B cell (primary cell): Measurements from ENCODE around the gene JKAMP. TPM values are rescaled to one million over a fixed set of nuclear protein-coding genes. Genes with fewer than 3 reads are reported as not detected.

Source experiments
- ATAC-seq: fragments of 200-7000 bp; cut with Tn5 transposase; one replicate; pipeline ENCODE4 v1.10.0; 2021; ENCODE audit warnings: low read depth, mild to moderate bottlenecking, moderate number of reproducible peaks, moderate library complexity
- CTCF ChIA-PET: fragments of 350-600 bp; sonication (Branson Sonifier 250); formaldehyde crosslinking; loops from one replicate; lab custom pipeline; 2021; ENCODE audit warnings: antibody characterized with exemption, inconsistent platforms; lab: Charles Lee
- POLR2A ChIA-PET: fragments of 350-600 bp; sonication (Branson Sonifier 250); formaldehyde crosslinking; loops from one replicate; lab custom pipeline; 2021; ENCODE audit warnings: antibody characterized with exemption; lab: Charles Lee
- DNase-seq: peaks from one replicate; pipeline ENCODE4 v3.0.0; 2013
- H2AFZ ChIP-seq: 2 replicates; pipeline ENCODE4 v1.6.1; 2012; ENCODE audit warnings: mild to moderate bottlenecking, low read depth, low read length; ENCODE audit not compliant: insufficient read depth, poor library complexity, severe bottlenecking
- H3K27ac ChIP-seq, 2 donors: 1 replicate in 1 of 2; 2 replicates in 1 of 2; pipeline ENCODE4 v1.5.1; 2012 to 2013; ENCODE audit warnings: low read length in 2 of 2, mild to moderate bottlenecking in 2 of 2, moderate library complexity in 1 of 2
- H3K27me3 ChIP-seq, 4 experiments: fragments of 200-600 bp in 1 of 4; sonication (generic) in 1 of 4; replicated peaks in 1 of 4; 1 replicate in 2 of 4; 2 replicates in 2 of 4; pipeline versions ENCODE4 v1.6.1 to v1.7.0; 2013 to 2016; ENCODE audit warnings: low read length in 3 of 4, mild to moderate bottlenecking in 2 of 4, mixed read lengths in 1 of 4, moderate library complexity in 1 of 4; ENCODE audit not compliant: insufficient read depth in 4 of 4, control insufficient read depth in 3 of 4; ENCODE audit errors: control extremely low read depth in 1 of 4
- H3K36me3 ChIP-seq, 2 experiments: replicated peaks in 1 of 2; 1 replicate in 1 of 2; 2 replicates in 1 of 2; pipeline versions ENCODE4 v1.6.1 to v1.7.1; 2013; ENCODE audit warnings: low read length in 1 of 2; ENCODE audit not compliant: insufficient read depth in 2 of 2, control insufficient read depth in 1 of 2; ENCODE audit errors: control extremely low read depth in 1 of 2, extremely low read depth in 1 of 2
- H3K4me1 ChIP-seq, 2 donors: fragments of 200-600 bp in 1 of 2; sonication (generic) in 1 of 2; 1 replicate in 1 of 2; 2 replicates in 1 of 2; pipeline versions ENCODE4 v1.5.1 to v1.6.1; 2013 to 2017; ENCODE audit warnings: low read length in 2 of 2; ENCODE audit not compliant: control insufficient read depth in 2 of 2, insufficient read depth in 2 of 2
- H3K4me2 ChIP-seq: replicated peaks from 2 replicates; pipeline ENCODE3; 2012; ENCODE audit warnings: mild to moderate bottlenecking, low read depth, low read length; ENCODE audit not compliant: poor library complexity, severe bottlenecking
- H3K4me3 ChIP-seq, 5 experiments: fragments of 200-600 bp in 1 of 5; sonication (generic) in 1 of 5; 1 replicate in 3 of 5; 2 replicates in 2 of 5; pipeline versions ENCODE4 v1.5.1 to v1.7.0; 2011 to 2016; ENCODE audit warnings: low read length in 4 of 5, mild to moderate bottlenecking in 4 of 5, low read depth in 2 of 5, control low read depth in 1 of 5, moderate library complexity in 1 of 5; ENCODE audit not compliant: insufficient read depth in 1 of 5; ENCODE audit errors: control extremely low read depth in 1 of 5, extremely low read depth in 1 of 5
- H3K79me2 ChIP-seq: fragments of 200-600 bp; sonication (generic); one replicate; pipeline ENCODE4 v1.6.0; 2016; ENCODE audit warnings: low read length; ENCODE audit not compliant: control insufficient read depth, insufficient read depth
- H3K9ac ChIP-seq: fragments of 200-600 bp; sonication (generic); 2 replicates; pipeline ENCODE4 v1.6.1; 2017; ENCODE audit warnings: mild to moderate bottlenecking, low read length, moderate library complexity
- H3K9me3 ChIP-seq, 3 donors: one replicate each; pipeline versions ENCODE4 v1.6.1 to v1.7.1; 2013; ENCODE audit warnings: low read length in 2 of 3; ENCODE audit not compliant: control insufficient read depth in 2 of 3, insufficient read depth in 1 of 3; ENCODE audit errors: control extremely low read depth in 1 of 3
- H4K20me1 ChIP-seq: 2 replicates; pipeline ENCODE4 v1.6.0; 2012; ENCODE audit warnings: mild to moderate bottlenecking, low read length; ENCODE audit not compliant: insufficient read depth, control insufficient read depth, poor library complexity, severe bottlenecking
- H3K27ac Mint-ChIP-seq: one replicate; pipeline ENCODE4 v1.8.0; 2021; ENCODE audit warnings: mixed read lengths
- H3K27me3 Mint-ChIP-seq: one replicate; pipeline ENCODE4 v1.8.0; 2021; ENCODE audit warnings: mixed read lengths
- H3K4me1 Mint-ChIP-seq: one replicate; pipeline ENCODE4 v1.8.0; 2021; ENCODE audit warnings: mixed read lengths
- H3K4me3 Mint-ChIP-seq: one replicate; pipeline ENCODE4 v1.8.0; 2021; ENCODE audit warnings: mixed read lengths
- H3K9me3 Mint-ChIP-seq: one replicate; pipeline ENCODE4 v1.8.0; 2022; ENCODE audit warnings: mixed read lengths; ENCODE audit not compliant: insufficient read depth
- CTCF ChIP-seq: fragments of 200-600 bp; IDR thresholded peaks from one replicate; pipeline ENCODE4 v1.8.0; 2022; ENCODE audit warnings: antibody characterized with exemption, mild to moderate bottlenecking
- EZH2 ChIP-seq: IDR thresholded peaks from 2 replicates; pipeline ENCODE4 v1.6.1; 2012; ENCODE audit warnings: borderline replicate concordance, low read depth, mild to moderate bottlenecking, moderate library complexity, low read length; ENCODE audit not compliant: insufficient read depth, poor library complexity, severe bottlenecking
- WGBS: methylation state at CpG from one replicate; pipeline ENCODE4 v1.1.5; 2013; ENCODE audit warnings: missing lambda C conversion rate; ENCODE audit not compliant: insufficient coverage; 5-methylcytosine and 5-hydroxymethylcytosine counted together
- intact Hi-C: fragments of 100-400 bp; cut with micrococcal nuclease; formaldehyde crosslinking; loops from one replicate; pipeline ENCODE4 v1.10.0; 2022
- polyA plus RNA-seq: library from polyadenylated mRNA; depleted of rRNA; stranded (reverse); fragments of >200 nt; gene quantifications from 2 replicates; pipeline ENCODE4 v1.2.3, GENCODE V29; 2012
- total RNA-seq, 2 donors: library from RNA; stranded (reverse); fragments of 120-200 nt in 1 of 2; gene quantifications; 1 replicate in 1 of 2; 2 replicates in 1 of 2; pipeline versions ENCODE4 v1.2.3 to v1.2.4, GENCODE V29; 2013 to 2022

JKAMP gene
- total and polyA plus RNA-seq, 2 donors (not counting 1 experiment from before 2014, with no cell fraction given) = 30.3 to 32.3 TPM

GRCh38 chr14:59541731-59542130 is 57.4 kb downstream of the JKAMP start:
- Histone ChIP-seq H3K27me3 (no peaks in the 10 kb centered on the region), H4K20me1 (no peaks in the 10 kb centered on the region), H3K4me3 (no peak overlapping the region), H3K36me3 (no peaks in the 10 kb centered on the region), H3K4me2 (no peak overlapping the region), H3K79me2 (no peaks in the 10 kb centered on the region), H3K9me3 (no peaks in the 10 kb centered on the region), H3K9ac (no peak overlapping the region), H3K4me1 (no peaks in the 10 kb centered on the region), H2AFZ (no peak overlapping the region), H3K27ac (no peak overlapping the region)
- ATAC-seq (no peak), DNase-seq (no peak)
- no peak for TF ChIP-seq CTCF
- no peak for TF ChIP-seq EZH2
- WGBS = no CpG with 5 or more reads among the region's 2 CpGs
- Mint-ChIP-seq H3K4me3 (no peak overlapping the region), H3K4me1 (peaks cover 9% of the 10 kb centered on the region), H3K27me3 (no peaks in the 10 kb centered on the region), H3K27ac (no peak overlapping the region), H3K9me3 (no peaks in the 10 kb centered on the region)
- ChIA-PET POLR2A (no interaction called here), CTCF (no interaction called here)
- intact Hi-C loops = no loop called here

GRCh38 chr14:59543873-59544272 is 59.6 kb downstream of the JKAMP start:
- H3K4me1 ChIP-seq = no peaks in the 10 kb centered on the region
- H3K27ac ChIP-seq = no peak overlapping the region
- intact Hi-C loops = no loop called here
- H3K4me3 ChIP-seq = no peak overlapping the region
- no peaks in the 10 kb centered on the region for H3K9me3 ChIP-seq
- ATAC-seq (no peak), DNase-seq (no peak)
- CTCF ChIA-PET = no interaction called here
- no peak overlapping the region for H3K4me2 ChIP-seq
- no peaks in the 10 kb centered on the region for H3K9me3 Mint-ChIP-seq
- no peak overlapping the region for H2AFZ ChIP-seq
- H3K36me3 ChIP-seq = no peaks in the 10 kb centered on the region
- no peak for TF ChIP-seq EZH2
- no peak for TF ChIP-seq CTCF
- H3K27me3 Mint-ChIP-seq = peaks cover 3% of the 10 kb centered on the region
- POLR2A ChIA-PET = no interaction called here
- 96% methylated on average over 5 of the region's 7 CpGs for WGBS
- H3K79me2 ChIP-seq = no peaks in the 10 kb centered on the region
- no peak overlapping the region for H3K4me3 Mint-ChIP-seq
- no peak overlapping the region for H3K27ac Mint-ChIP-seq
- no peaks in the 10 kb centered on the region for H4K20me1 ChIP-seq
- peaks cover 2% of the 10 kb centered on the region for H3K4me1 Mint-ChIP-seq
- H3K9ac ChIP-seq = no peak overlapping the region
- H3K27me3 ChIP-seq = no peaks in the 10 kb centered on the region
